ENCODE data around the gene PJVK.
A peak's percentile ranks its signal among the peaks of the same experiment; 100 is the strongest.
"Not testable (repeated sequence)": the region's sequence is repeated elsewhere in the genome, so short reads cannot be mapped to it uniquely, and the experiment has no call there.

PJVK gene

GRCh38 chr2:178412047-178412446, 39.1 kb upstream of the PJVK start:
- no peaks in the 10 kb centered on the region for H3K36me3 ChIP-seq
- H3K4me1 ChIP-seq (ENCODE audit: control insufficient read depth in 1 of 2, insufficient read depth in 1 of 2, low read depth in 1 of 2, low read length in 1 of 2) = peaks cover 17 to 19% of the 10 kb centered on the region in 2 experiments
- no peak overlapping the region for H3K27ac ChIP-seq
- TF ChIP-seq CTCF (IDR thresholded peaks at IDR 0.05) = no peak
- H3K4me3 ChIP-seq (ENCODE audit: low read depth in 1 of 2, low read length in 1 of 2) = no peak overlapping the region
- H3K27me3 ChIP-seq = no peaks in the 10 kb centered on the region
- H3K9me3 ChIP-seq = no peaks in the 10 kb centered on the region

- H3K27me3 ChIP-seq; H3K27ac ChIP-seq; H3K36me3 ChIP-seq; H3K9me3 ChIP-seq; H3K4me3 ChIP-seq (ENCODE audit: low read depth in 1 of 2, low read length in 1 of 2): not testable (repeated sequence)
- peaks cover 17 to 19% of the 10 kb centered on the region in 2 experiments for H3K4me1 ChIP-seq (ENCODE audit: control insufficient read depth in 1 of 2, insufficient read depth in 1 of 2, low read depth in 1 of 2, low read length in 1 of 2)
Measured at GRCh38 chr2:178412453-178412852, 38.7 kb upstream of the PJVK start.

GRCh38 chr2:178413472-178414265, 37.5 kb upstream of the PJVK start:
- H3K4me1 ChIP-seq (ENCODE audit: control insufficient read depth in 1 of 2, insufficient read depth in 1 of 2, low read depth in 1 of 2, low read length in 1 of 2) = peaks cover 17 to 19% of the 10 kb centered on the region in 2 experiments
- no peaks in the 10 kb centered on the region for H3K27me3 ChIP-seq
- TF ChIP-seq CTCF (IDR thresholded peaks at IDR 0.05) = no peak
- H3K9me3 ChIP-seq = no peaks in the 10 kb centered on the region
- peak overlapping the region; percentile 59 to 65 for H3K4me3 ChIP-seq (ENCODE audit: low read depth in 1 of 2, low read length in 1 of 2)
- no peaks in the 10 kb centered on the region for H3K36me3 ChIP-seq
- peak overlapping the region; percentile 78 for H3K27ac ChIP-seq

- peak; percentile 61 for TF ChIP-seq CTCF (IDR thresholded peaks at IDR 0.05)
- Histone ChIP-seq H3K27me3 (no peaks in the 10 kb centered on the region), H3K27ac (peak overlapping the region; percentile 78), H3K4me3 (ENCODE audit: low read depth in 1 of 2, low read length in 1 of 2) (peak overlapping the region; percentile 59 to 65), H3K4me1 (ENCODE audit: control insufficient read depth in 1 of 2, insufficient read depth in 1 of 2, low read depth in 1 of 2, low read length in 1 of 2) (peaks cover 17 to 19% of the 10 kb centered on the region in 2 experiments), H3K9me3 (no peaks in the 10 kb centered on the region), H3K36me3 (no peaks in the 10 kb centered on the region)
Measured at GRCh38 chr2:178414266-178415247, 36.6 kb upstream of the PJVK start.

GRCh38 chr2:178415979-178416378, 35.2 kb upstream of the PJVK start:
- no peaks in the 10 kb centered on the region for H3K27me3 ChIP-seq
- H3K4me3 ChIP-seq (ENCODE audit: low read depth in 1 of 2, low read length in 1 of 2) = no peak overlapping the region
- H3K9me3 ChIP-seq = no peaks in the 10 kb centered on the region
- H3K27ac ChIP-seq = no peak overlapping the region
- peaks cover 19 to 20% of the 10 kb centered on the region in 2 experiments for H3K4me1 ChIP-seq (ENCODE audit: control insufficient read depth in 1 of 2, insufficient read depth in 1 of 2, low read depth in 1 of 2, low read length in 1 of 2)
- no peak for TF ChIP-seq CTCF (IDR thresholded peaks at IDR 0.05)
- no peaks in the 10 kb centered on the region for H3K36me3 ChIP-seq
